HepG2 (cell line): Measurements from ENCODE around the gene VAMP5. TPM values are rescaled to one million over a fixed set of nuclear protein-coding genes. Genes with fewer than 3 reads are reported as not detected.

Experiments used
- BRCA1 ChIP-seq: sonication (generic); formaldehyde crosslinking; IDR thresholded peaks from 2 replicates; pipeline ENCODE4 v1.4.0; 2020; ENCODE audit warnings: missing genetic modification reagents
- PCBP2 ChIP-seq: fragments of 200-400 bp; formaldehyde crosslinking; optimal IDR thresholded peaks from 2 replicates; pipeline ENCODE3; 2018; ENCODE audit warnings: low read length, low read depth; ENCODE audit not compliant: poor library complexity, severe bottlenecking
- RBFOX2 ChIP-seq: fragments of 200-400 bp; formaldehyde crosslinking; IDR thresholded peaks from 2 replicates; pipeline ENCODE4 v1.6.1; 2017; ENCODE audit warnings: low read depth, mild to moderate bottlenecking, low read length
- ZBTB38 ChIP-seq: sonication (generic); formaldehyde crosslinking; IDR thresholded peaks from 2 replicates; pipeline ENCODE4 v1.5.1; 2020; ENCODE audit warnings: mild to moderate bottlenecking, missing genetic modification reagents
- ZNF451 ChIP-seq: sonication (generic); formaldehyde crosslinking; IDR thresholded peaks from 2 replicates; pipeline ENCODE4 v1.5.0; 2020; ENCODE audit warnings: mild to moderate bottlenecking, missing genetic modification reagents
- ZNF580 ChIP-seq: IDR thresholded peaks from 2 replicates; pipeline ENCODE4 v1.6.1; 2016; ENCODE audit warnings: low read depth, borderline replicate concordance
- ZNF609 ChIP-seq: sonication (generic); formaldehyde crosslinking; IDR thresholded peaks from 2 replicates; pipeline ENCODE4 v1.4.0; 2020; ENCODE audit warnings: mild to moderate bottlenecking, missing genetic modification reagents, borderline replicate concordance
- ZNF816 ChIP-seq: sonication (generic); formaldehyde crosslinking; IDR thresholded peaks from 2 replicates; pipeline ENCODE4 v1.8.0; 2022; ENCODE audit warnings: missing genetic modification reagents, mild to moderate bottlenecking, borderline replicate concordance
- ZSCAN30 ChIP-seq: sonication (generic); formaldehyde crosslinking; IDR thresholded peaks from 2 replicates; pipeline ENCODE4 v1.5.0; 2020; ENCODE audit warnings: mild to moderate bottlenecking, missing genetic modification reagents
- ZXDC ChIP-seq: sonication (generic); formaldehyde crosslinking; IDR thresholded peaks from 2 replicates; pipeline ENCODE4 v1.5.0; 2020; ENCODE audit warnings: mild to moderate bottlenecking, missing genetic modification reagents
- polyA plus RNA-seq, 8 experiments: library from polyadenylated mRNA; depleted of rRNA in 3 of 8; stranded (reverse) in 7 of 8; unstranded in 1 of 8; fragments of >200 nt; fragmentation: Illumina TruSeq in 4 of 8; extraction: Trizol in 4 of 8; gene quantifications; 2 replicates each; pipeline versions ENCODE4 v1.2.1 to v1.2.3, GENCODE V29; 2011 to 2016; ENCODE audit warnings: low read depth in 4 of 8, missing spikeins in 1 of 8, mixed read lengths in 1 of 8; ENCODE audit not compliant: insufficient read depth in 1 of 8
- total RNA-seq, 5 experiments: library from RNA; depleted of rRNA; stranded (reverse); fragments of >200 nt; fragmentation: Illumina TruSeq; extraction: Trizol; gene quantifications; 2 replicates each; pipeline ENCODE4 v1.2.3, GENCODE V29; 2016; ENCODE audit warnings: low read depth in 1 of 5

Gene VAMP5
- total and polyA plus RNA-seq, 2 of the 13 experiments (the other 11 are each of a cell fraction or from before 2014, with no cell fraction given): 7.2 to 56.7 TPM

GRCh38 chr2:85584857-85585780 is 888 bp downstream of the VAMP5 start (continued):
- TF ChIP-seq ZNF609 (CRISPR knock-in tag): peak; percentile 39; the same call in 1 of the 2 replicates
- 0 out of 2 replicates have a peak, but pooled peaks have one; percentile 13 for TF ChIP-seq ZBTB38
- TF ChIP-seq RBFOX2: no peak
- peak; percentile 27 for TF ChIP-seq PCBP2
- no peak for TF ChIP-seq ZXDC (CRISPR knock-in tag)
- TF ChIP-seq ZNF580: peak; percentile 80; the same call in 1 of the 2 replicates
- 0 out of 2 replicates have a peak, but pooled peaks have one; percentile 56 for TF ChIP-seq BRCA1 (CRISPR knock-in tag)
- TF ChIP-seq ZSCAN30: 0 out of 2 replicates have a peak, but pooled peaks have one; percentile 67
- peak; percentile 39; the same call in 1 of the 2 replicates for TF ChIP-seq ZNF451
- TF ChIP-seq ZNF816 (CRISPR knock-in tag): 0 out of 2 replicates have a peak, but pooled peaks have one; percentile 7
